GM12878 (cell line): Measurements from ENCODE around the gene RHCG. TPM values are rescaled to one million over a fixed set of nuclear protein-coding genes. Genes with fewer than 3 reads are reported as not detected.

Source experiments
- ATAC-seq: fragments of 200-7000 bp; cut with Tn5 transposase; 3 replicates; pipeline ENCODE4 v1.9.1; 2020; ENCODE audit warnings: mild to moderate bottlenecking, moderate library complexity
- BruUV-seq: library from RNA; stranded (reverse); fragments of 400-500 nt; replicated peaks from 2 replicates; lab custom pipeline; 2021; lab: Mats Ljungman, UMichigan
- CTCF ChIA-PET: fragments of 300-600 bp; sonication (Branson Sonifier 250); formaldehyde crosslinking; extraction: SDS; loops from one replicate; lab custom pipeline; 2021; ENCODE audit warnings: inconsistent platforms; lab: Yijun Ruan, JAX
- POLR2A ChIA-PET: fragments of 350-600 bp; formaldehyde crosslinking; extraction: SDS; loops from one replicate; lab custom pipeline; 2021; ENCODE audit warnings: inconsistent platforms; lab: Charles Lee
- RAD21 ChIA-PET: fragments of 300-600 bp; sonication (Branson Sonifier 250); formaldehyde crosslinking; loops from one replicate; lab custom pipeline; 2023; ENCODE audit warnings: antibody characterized with exemption; ENCODE audit not compliant: unreplicated experiment; lab: Charles Lee
- SMC1A ChIA-PET: fragments of 300-600 bp; sonication (Branson Sonifier 250); formaldehyde crosslinking; loops from one replicate; lab custom pipeline; 2023; ENCODE audit not compliant: unreplicated experiment, uncharacterized antibody; lab: Charles Lee
- DNase-seq: peaks from one replicate; pipeline ENCODE4 v3.0.0-alpha.2; 2011; ENCODE audit warnings: low read depth, low spot score
- FAIRE-seq: peaks from 3 replicates; lab custom pipeline; 2011; peaks lifted over from hg19 to GRCh38; lab: Jason Lieb, UNC
- H2AFZ ChIP-seq: 2 replicates; pipeline ENCODE4 v1.6.0; 2011; ENCODE audit warnings: low read depth, low read length, control low read depth; ENCODE audit not compliant: control insufficient read depth
- H3K27ac ChIP-seq: 2 replicates; pipeline ENCODE4 v1.5.1; 2011; ENCODE audit warnings: control low read depth; ENCODE audit not compliant: control insufficient read depth, insufficient read depth
- H3K27me3 ChIP-seq, 2 experiments: replicated peaks in 1 of 2; 2 replicates each; pipeline versions ENCODE4 v1.6.0 to v1.6.1; 2011; ENCODE audit warnings: low read length in 1 of 2; ENCODE audit not compliant: control insufficient read depth in 2 of 2, insufficient read depth in 2 of 2
- H3K36me3 ChIP-seq, 2 experiments: 2 replicates each; pipeline ENCODE4 v1.5.1; 2011; ENCODE audit warnings: low read length in 1 of 2; ENCODE audit not compliant: control insufficient read depth in 2 of 2, insufficient read depth in 2 of 2
- H3K4me1 ChIP-seq: 2 replicates; pipeline ENCODE4 v1.6.1; 2011; ENCODE audit warnings: mild to moderate bottlenecking, low read length, moderate library complexity, mixed read lengths; ENCODE audit not compliant: control insufficient read depth, insufficient read depth
- H3K4me2 ChIP-seq: 2 replicates; pipeline ENCODE4 v1.6.0; 2011; ENCODE audit warnings: control low read depth; ENCODE audit not compliant: control insufficient read depth, insufficient read depth
- H3K4me3 ChIP-seq: fragments of 200-600 bp; sonication (generic); 2 replicates; pipeline ENCODE4 v1.5.1; 2016
- H3K79me2 ChIP-seq: 2 replicates; pipeline ENCODE4 v1.6.0; 2011; ENCODE audit warnings: low read length; ENCODE audit not compliant: control insufficient read depth, insufficient read depth
- H3K9ac ChIP-seq: 2 replicates; pipeline ENCODE4 v1.8.0; 2011; ENCODE audit warnings: low read length, control low read depth, mixed read lengths; ENCODE audit not compliant: control insufficient read depth, insufficient read depth
- H3K9me3 ChIP-seq: replicated peaks from 3 replicates; pipeline ENCODE4 v1.5.1; 2011; ENCODE audit warnings: mild to moderate bottlenecking, low read length; ENCODE audit not compliant: control insufficient read depth, insufficient read depth
- H4K20me1 ChIP-seq: 2 replicates; pipeline ENCODE4 v1.6.0; 2011; ENCODE audit not compliant: control insufficient read depth, insufficient read depth
- CBX3 ChIP-seq: fragments of 200-600 bp; sonication (generic); IDR thresholded peaks from 2 replicates; pipeline ENCODE4 v1.6.1; 2016; ENCODE audit warnings: low read depth, borderline replicate concordance
- CBX5 ChIP-seq: sonication (generic); IDR thresholded peaks from 2 replicates; pipeline ENCODE4 v1.6.1; 2016; ENCODE audit warnings: low read depth, moderate library complexity, mild to moderate bottlenecking, inconsistent platforms
- EED ChIP-seq: sonication (generic); IDR thresholded peaks from 2 replicates; pipeline ENCODE4 v1.6.1; 2016; ENCODE audit warnings: antibody characterized with exemption, low read depth
- EZH2 ChIP-seq: IDR thresholded peaks from 2 replicates; pipeline ENCODE4 v1.6.1; 2012; ENCODE audit warnings: low read depth, mild to moderate bottlenecking, control low read depth, inconsistent platforms, low read length, borderline replicate concordance; ENCODE audit not compliant: control insufficient read depth
- KLF5 ChIP-seq: fragments of 450-650 bp; IDR thresholded peaks from 2 replicates; pipeline ENCODE4 v1.6.1; 2014; ENCODE audit warnings: mild to moderate bottlenecking; ENCODE audit not compliant: partially characterized antibody
- LARP7 ChIP-seq: fragments of 450-650 bp; IDR thresholded peaks from 2 replicates; pipeline ENCODE4 v1.6.1; 2017; ENCODE audit warnings: mild to moderate bottlenecking
- MTA2 ChIP-seq: fragments of 450-650 bp; IDR thresholded peaks from 2 replicates; pipeline ENCODE4 v1.6.1; 2016; ENCODE audit warnings: low read depth, mild to moderate bottlenecking, moderate library complexity
- PKNOX1 ChIP-seq: fragments of 450-650 bp; IDR thresholded peaks from 2 replicates; pipeline ENCODE4 v1.6.1; 2016; ENCODE audit warnings: mild to moderate bottlenecking
- RB1 ChIP-seq: fragments of 450-650 bp; formaldehyde crosslinking; IDR thresholded peaks from 2 replicates; pipeline ENCODE4 v1.6.1; 2017; ENCODE audit warnings: mild to moderate bottlenecking, borderline replicate concordance
- SMARCA5 ChIP-seq: fragments of 450-650 bp; IDR thresholded peaks from 2 replicates; pipeline ENCODE4 v1.6.1; 2017; ENCODE audit warnings: mild to moderate bottlenecking
- ZZZ3 ChIP-seq: IDR thresholded peaks from 2 replicates; pipeline ENCODE4 v1.6.1; 2011; ENCODE audit warnings: low read depth; ENCODE audit not compliant: control insufficient read depth, insufficient read length
- WGBS: methylation state at CpG from one replicate; pipeline ENCODE4 v1.1.6; 2016; ENCODE audit warnings: low lambda C conversion rate; ENCODE audit not compliant: insufficient replicate concordance, insufficient coverage; ENCODE audit errors: missing lambda C conversion rate; 5-methylcytosine and 5-hydroxymethylcytosine counted together
- in situ Hi-C: fragments of 300-500 bp; cut with MboI; formaldehyde crosslinking; loops from 9 replicates; pipeline ENCODE4 v1.14.3; 2018; ENCODE audit warnings: mixed read lengths
- intact Hi-C: fragments of 100-400 bp; cut with micrococcal nuclease; formaldehyde crosslinking; loops from one replicate; pipeline ENCODE4 v1.14.2; 2022; ENCODE audit not compliant: unreplicated experiment
- polyA plus RNA-seq, 11 experiments: library from polyadenylated mRNA; depleted of rRNA in 4 of 11; unstranded in 6 of 11; stranded (reverse) in 5 of 11; fragments of >200 nt; fragmentation: Nextera tagmentation in 4 of 11; fragmentation: Illumina TruSeq in 1 of 11; extraction: Ambion mirVana in 4 of 11; extraction: Trizol in 1 of 11; gene quantifications; 1 replicate in 1 of 11; 2 replicates in 10 of 11; pipeline versions ENCODE4 v1.2.1 to v1.2.3, GENCODE V29; 2011 to 2016; ENCODE audit warnings: inconsistent platforms in 2 of 11, missing spikeins in 2 of 11, low read depth in 1 of 11
- total RNA-seq, 4 experiments: library from RNA; depleted of rRNA in 3 of 4; stranded (reverse); fragments of >200 nt in 3 of 4; fragmentation: Illumina TruSeq in 1 of 4; extraction: Trizol in 1 of 4; gene quantifications; 2 replicates each; pipeline versions ENCODE4 v1.2.1 to v1.2.3, GENCODE V29; 2013 to 2021

RHCG gene
- total and polyA plus RNA-seq, 10 of the 15 experiments (the other 5 are each of a cell fraction or from before 2014, with no cell fraction given) = 0.05 to 0.11 TPM; not detected in 8

GRCh38 chr15:89513284-89513683 lies 16.9 kb upstream of the RHCG start:
- H2AFZ ChIP-seq = no peak overlapping the region
- H3K4me1 ChIP-seq = no peaks in the 10 kb centered on the region
- no peak overlapping the region for H3K4me3 ChIP-seq
- CTCF ChIA-PET = no interaction called here
- H3K9ac ChIP-seq = no peak overlapping the region
- H3K79me2 ChIP-seq = no peaks in the 10 kb centered on the region
- H3K9me3 ChIP-seq = no peaks in the 10 kb centered on the region
- H3K36me3 ChIP-seq = no peaks in the 10 kb centered on the region
- RAD21 ChIA-PET = no interaction called here
- POLR2A ChIA-PET = no interaction called here
- BruUV-seq = no TSS peak
- in situ Hi-C loops (no loop called here), intact Hi-C loops (no loop called here)
- ATAC-seq (no peak), FAIRE-seq (no peak), DNase-seq (no peak)
- H3K4me2 ChIP-seq = no peak overlapping the region
- 8% methylated on average over 3 of the region's 3 CpGs for WGBS
- no peak overlapping the region for H3K27ac ChIP-seq
- SMC1A ChIA-PET = no interaction called here
- H4K20me1 ChIP-seq = no peaks in the 10 kb centered on the region
- no peaks in the 10 kb centered on the region; a peak in 2 of 4 replicates for H3K27me3 ChIP-seq
- TF ChIP-seq EED (no peak), SMARCA5 (no peak), CBX5 (no peak), PKNOX1 (no peak), LARP7 (no peak), RB1 (no peak), MTA2 (no peak), CBX3 (no peak), KLF5 (no peak), EZH2 (no peak), ZZZ3 (no peak)
